DMS53 treated with DMSO at 0.1 percent for 48 hours (cell line): Measurements from ENCODE around the gene RNU6-1.

Experiments
- DNase-seq: peaks from one replicate; lab custom pipeline; 2025; ENCODE audit not compliant: unreplicated experiment; lab: John Stamatoyannopoulos, UW

Gene RNU6-1

DNA sequence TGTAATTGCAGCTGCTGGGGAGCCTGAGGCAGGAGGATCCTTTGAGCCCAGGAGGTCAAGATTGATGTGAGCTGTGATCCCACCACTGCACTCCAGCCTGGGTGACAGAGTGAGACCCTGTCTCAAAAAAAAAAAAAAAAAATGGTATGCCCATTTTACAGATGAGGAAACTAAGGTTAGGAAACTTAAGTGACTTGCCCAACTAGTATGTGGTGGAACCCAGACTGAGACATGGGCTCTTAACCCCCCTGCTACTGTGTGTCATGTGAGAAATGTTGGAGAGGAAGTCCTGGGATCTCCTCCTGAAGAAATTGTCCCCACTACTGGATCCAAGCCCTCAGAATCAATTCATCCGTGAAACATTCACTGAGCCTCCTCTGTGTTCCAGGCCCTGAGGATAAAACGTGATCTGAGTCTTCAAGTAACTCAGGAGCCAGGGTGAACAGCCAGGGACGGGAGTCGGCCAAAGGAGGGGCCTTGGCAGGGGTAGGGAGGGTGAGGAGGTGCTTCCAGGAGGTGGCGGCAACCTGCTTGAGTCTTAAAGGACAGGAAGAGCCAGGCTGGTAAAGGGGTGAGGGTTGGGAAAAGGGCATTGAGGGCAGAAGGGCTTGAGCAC, 19.6 kb upstream of the RNU6-1 start:
- no peak for DNase-seq

GRCh38 chr15:67857220-67857619, 17.4 kb upstream of the RNU6-1 start:
- no peak for DNase-seq

DNA sequence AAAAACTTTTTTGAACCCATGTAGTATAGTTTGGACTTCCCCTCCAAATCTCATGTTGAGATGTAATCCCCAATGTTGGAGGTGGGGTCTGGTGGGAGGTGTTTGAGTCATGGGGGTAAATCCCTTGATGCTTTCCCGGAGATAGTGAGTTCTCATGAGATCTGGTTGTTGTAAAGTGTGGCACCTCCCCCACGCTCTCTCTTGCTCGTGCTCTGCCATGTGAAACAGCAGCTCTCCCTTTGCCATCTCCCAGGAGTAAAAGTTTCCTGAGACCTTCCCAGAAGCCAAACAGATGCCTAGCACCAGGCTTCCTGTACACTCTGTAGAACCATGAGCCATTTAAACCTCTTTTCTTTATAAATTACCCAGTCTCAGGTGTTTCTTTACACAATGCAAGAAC, 16.0 kb upstream of the RNU6-1 start:
- DNase-seq: no peak

- no peak for DNase-seq
These were observed 14.5 kb upstream of the RNU6-1 start for GRCh38 chr15:67854358-67854757.

DNA sequence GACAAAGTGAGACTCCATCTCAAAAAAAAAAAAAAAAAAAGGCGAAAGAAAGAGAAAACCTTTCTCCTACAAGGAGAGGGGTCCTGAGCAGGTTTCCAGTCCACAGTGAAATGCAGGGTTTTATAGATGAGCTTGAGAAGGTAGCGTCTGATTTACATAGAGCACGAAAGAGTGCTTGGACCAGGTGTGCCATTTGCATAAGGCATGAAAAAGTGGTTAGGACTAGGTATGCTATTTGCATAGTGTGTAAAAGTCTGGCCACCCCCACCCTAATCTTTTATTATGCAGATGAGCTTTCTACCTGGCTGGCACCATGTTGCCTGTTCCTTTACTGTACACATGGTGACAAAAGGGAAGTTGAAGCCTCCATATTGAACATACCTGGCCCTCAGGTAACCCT, 13.6 kb upstream of the RNU6-1 start:
- DNase-seq: no peak

GRCh38 chr15:67852418-67852817, 12.6 kb upstream of the RNU6-1 start:
- no peak for DNase-seq

- no peak for DNase-seq
These were observed 11.2 kb upstream of the RNU6-1 start for GRCh38 chr15:67850994-67851571.

- no peak for DNase-seq
These were observed 10.5 kb upstream of the RNU6-1 start for GRCh38 chr15:67850336-67850735.

GRCh38 chr15:67849538-67849937, 9.7 kb upstream of the RNU6-1 start:
- no peak for DNase-seq

GRCh38 chr15:67845974-67846373, 6.1 kb upstream of the RNU6-1 start:
- no peak for DNase-seq

- DNase-seq: no peak
These were observed 3.9 kb upstream of the RNU6-1 start for GRCh38 chr15:67843571-67844387.

DNA sequence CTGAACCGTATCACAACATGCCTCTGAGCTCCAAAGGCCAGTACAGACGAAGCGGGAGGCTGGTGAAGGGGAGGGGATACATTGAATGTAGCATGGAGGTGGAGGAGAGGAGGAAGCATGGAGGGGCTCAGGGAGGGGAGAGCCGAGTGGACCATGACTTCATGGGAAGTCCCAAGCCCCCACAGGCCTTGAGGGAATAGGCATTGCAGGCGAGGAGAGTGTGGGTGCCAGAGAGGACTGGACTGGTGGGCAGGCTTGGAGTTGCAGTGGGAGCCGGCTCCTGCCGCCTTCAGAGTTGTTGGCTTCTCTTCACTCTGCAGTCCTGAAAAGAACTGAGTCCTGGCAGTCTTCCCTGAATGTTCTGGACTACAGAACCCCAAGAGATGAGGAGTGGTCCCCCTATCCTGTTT, 3.3 kb upstream of the RNU6-1 start:
- no peak for DNase-seq

GRCh38 chr15:67841513-67841762, 1.6 kb upstream of the RNU6-1 start:
- no peak for DNase-seq

DNA sequence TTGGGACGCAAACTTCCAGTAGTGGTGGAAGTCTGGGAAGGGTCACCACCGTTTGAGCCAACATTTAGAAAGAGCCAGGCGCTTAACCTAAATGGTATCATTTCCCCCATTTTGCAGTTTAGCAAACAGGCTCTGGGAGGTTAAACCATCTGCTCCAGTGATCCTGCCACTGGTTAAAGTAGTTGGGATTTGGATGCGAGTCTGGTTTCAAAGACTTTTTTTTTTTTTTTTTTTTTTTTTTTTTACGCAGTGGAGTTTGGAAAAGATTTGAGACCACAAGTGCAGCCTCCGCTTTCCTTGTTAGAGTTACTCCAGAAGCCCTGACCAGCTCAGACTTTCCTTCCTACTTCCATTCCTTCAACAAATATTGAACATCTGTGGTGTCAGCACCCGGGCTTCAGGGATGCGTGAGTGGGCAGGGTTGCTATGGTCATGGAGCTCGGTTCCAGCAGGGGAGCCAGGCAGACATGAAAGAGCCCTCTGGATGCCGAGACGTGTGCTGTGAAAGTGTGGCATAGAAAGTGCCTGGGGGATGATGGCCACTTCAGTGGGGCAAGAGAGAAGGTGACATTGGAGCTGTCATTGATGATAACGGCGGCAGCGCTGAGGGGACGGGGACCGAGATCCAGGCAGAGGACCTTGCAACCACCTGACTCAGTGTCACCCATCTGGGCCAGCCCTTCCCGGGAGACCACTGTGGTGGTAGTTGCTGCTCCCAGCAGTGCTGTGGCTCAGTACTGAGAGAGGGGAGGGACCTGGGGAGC, 1.1 kb upstream of the RNU6-1 start:
- DNase-seq: peak; percentile 7

DNA sequence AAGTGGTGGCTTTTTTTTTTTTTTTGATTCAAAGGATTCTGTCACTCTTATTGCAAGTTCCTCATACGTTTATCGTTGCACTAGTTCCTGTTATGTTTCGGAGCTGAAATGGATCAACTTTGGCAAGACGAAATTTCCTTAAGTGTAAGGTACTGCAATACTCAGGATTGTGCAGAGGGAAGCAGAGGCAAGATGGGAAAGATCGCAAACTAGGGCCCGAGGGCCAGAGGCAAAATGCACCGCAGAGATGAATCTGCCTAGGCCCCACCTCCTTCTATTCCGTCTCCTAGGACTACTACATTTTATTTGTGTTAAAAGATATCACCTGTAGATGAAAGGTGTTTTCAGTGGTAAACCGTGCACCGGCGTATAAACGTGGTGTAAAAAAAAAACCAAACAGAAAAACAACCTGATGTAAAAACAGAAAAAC, 331 bp downstream of the RNU6-1 start:
- peak; percentile 63 for DNase-seq

GRCh38 chr15:67838789-67839332, 984 bp downstream of the RNU6-1 start:
- peak; percentile 41 for DNase-seq

DNA sequence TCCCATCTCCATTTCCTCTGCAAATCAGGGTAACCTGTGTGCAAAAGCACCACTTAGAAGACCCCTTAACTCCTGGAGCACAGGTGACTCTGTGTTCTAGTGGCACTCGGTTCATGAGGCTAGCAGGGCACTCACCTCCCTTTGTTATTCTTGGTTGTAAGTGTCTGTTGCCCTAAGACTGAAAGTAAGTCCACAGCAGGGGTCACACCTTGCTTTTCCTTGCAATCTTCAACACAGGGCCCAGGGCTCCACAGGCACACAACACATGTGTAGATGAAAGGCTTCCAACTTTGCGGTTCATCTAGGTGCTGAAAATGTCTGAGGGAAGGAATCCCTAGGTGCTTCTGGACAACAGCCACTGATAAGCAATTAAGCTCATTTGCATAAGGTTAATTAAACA, 2.9 kb downstream of the RNU6-1 start:
- no peak for DNase-seq

DNA sequence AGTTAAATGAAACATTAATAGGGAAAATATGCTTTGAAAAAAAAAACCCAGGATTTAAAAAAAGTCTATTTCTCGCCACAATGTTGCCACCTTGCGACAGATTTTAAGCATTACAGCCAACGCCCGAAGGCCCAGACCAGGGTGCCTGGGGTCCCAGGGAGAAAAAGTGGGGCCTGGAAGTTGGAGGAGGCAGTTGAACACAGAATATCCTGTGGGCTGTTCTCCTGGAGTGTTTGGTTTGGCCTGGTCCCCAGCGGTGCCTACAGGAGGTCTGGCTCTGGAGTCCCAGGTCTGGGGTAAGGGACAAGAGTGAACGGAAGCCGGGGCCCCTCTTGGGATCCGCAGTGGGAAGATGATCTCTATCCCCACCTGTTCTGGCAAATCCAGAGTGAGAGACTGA, 3.4 kb downstream of the RNU6-1 start:
- DNase-seq: peak; percentile 18

DNA sequence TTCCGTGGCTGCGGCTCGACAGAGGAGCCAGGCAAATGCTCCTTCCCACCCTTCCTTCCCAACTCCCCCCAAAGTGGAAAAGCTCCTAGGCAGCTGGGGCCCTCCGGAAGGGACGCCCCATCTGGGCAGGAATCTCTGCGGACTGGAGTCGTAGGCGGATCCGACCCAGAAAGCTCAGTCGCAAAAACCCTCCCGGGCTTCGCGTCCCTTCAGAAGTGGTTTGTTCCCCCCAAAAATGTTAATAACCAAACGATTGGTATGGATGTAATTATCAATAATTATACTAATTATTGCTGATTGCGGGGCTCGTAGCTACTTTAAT, 3.8 kb downstream of the RNU6-1 start:
- no peak for DNase-seq

DNA sequence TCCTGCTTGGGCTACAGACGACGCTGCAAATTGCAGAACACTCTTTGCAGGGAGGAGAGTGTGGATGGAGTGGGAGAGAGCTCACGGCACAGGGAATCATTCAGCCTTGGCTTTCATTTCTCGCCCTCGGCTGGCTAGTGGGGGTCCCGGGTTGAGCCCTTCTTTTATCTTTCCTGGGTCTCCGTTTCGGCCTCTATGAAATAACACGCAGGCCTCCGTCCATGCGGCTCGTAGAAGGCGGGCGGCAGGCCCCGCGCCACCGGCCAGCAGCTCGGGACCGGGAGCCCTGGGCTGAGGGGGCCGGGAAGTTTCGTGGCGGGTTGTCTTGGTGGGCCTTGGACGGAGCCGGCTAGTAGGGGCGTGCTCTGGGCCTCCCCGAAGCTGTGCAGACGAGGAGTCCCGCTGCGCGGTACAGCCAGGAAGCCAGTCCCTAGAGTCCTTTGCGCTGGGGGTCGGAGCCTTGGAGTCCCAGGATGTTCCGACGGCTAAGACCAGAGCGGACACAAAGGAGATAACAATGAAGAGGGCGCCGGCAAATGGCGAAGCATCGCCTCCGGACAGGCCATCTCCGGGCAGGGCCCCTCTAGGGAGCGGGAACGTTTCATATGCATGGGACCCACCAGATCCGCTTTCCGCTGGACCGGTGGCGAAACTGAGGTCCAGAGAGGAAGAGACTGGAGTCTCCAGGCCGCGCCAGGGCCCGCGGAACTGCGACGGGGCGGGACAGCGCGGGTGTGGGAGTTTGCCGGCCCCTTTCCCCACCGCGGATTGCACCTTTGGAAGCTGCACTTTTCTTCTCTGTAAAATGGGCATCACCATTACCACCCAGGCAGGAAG, 4.3 kb downstream of the RNU6-1 start:
- DNase-seq: peak; percentile 19
